Pons (tissue), 1 donor: ENCODE data around the gene ZNF775.
A peak's percentile ranks its signal among the peaks of the same experiment; 100 is the strongest.

Experiments
- DNase-seq: peaks from one replicate; pipeline ENCODE4 v3.0.0-alpha.2; 2016; ENCODE audit warnings: low spot score

Gene ZNF775

DNA sequence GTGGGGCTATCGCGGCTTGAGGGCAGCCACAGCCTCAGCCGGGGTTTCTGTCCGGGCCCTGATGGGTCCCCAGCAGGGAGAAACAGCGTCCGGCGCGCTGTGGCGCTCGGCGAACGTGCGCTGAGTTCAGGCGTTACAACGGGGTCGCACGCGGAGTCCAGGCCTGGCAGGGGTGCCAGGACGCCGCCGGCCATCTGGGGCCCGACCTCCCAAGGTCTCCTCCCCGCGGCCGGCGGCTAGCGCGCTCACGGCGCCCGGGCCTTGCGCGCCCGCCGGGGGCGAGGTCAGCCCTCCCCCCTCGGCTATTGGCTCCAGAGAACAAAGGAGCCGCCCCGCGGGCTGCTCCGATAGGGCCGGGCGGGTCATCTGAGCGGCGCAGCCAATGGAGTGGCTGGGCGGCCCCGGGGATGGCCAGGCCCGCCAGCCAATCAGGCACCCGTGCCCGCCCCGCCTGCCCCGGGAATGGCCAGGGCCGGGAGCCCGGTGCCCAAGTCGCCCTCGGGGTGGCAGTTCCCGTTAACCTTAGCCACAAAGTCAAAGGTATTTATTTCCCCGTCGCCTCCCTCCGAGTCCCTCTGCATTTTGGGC lies at the start of gene ZNF775:
TSS of gene ZNF775 (plus strand) at position 478 of the 588 bp plus-strand sequence. CDS start 9,141 bp downstream, outside the sequence.
- DNase-seq: peak; percentile 97

DNA sequence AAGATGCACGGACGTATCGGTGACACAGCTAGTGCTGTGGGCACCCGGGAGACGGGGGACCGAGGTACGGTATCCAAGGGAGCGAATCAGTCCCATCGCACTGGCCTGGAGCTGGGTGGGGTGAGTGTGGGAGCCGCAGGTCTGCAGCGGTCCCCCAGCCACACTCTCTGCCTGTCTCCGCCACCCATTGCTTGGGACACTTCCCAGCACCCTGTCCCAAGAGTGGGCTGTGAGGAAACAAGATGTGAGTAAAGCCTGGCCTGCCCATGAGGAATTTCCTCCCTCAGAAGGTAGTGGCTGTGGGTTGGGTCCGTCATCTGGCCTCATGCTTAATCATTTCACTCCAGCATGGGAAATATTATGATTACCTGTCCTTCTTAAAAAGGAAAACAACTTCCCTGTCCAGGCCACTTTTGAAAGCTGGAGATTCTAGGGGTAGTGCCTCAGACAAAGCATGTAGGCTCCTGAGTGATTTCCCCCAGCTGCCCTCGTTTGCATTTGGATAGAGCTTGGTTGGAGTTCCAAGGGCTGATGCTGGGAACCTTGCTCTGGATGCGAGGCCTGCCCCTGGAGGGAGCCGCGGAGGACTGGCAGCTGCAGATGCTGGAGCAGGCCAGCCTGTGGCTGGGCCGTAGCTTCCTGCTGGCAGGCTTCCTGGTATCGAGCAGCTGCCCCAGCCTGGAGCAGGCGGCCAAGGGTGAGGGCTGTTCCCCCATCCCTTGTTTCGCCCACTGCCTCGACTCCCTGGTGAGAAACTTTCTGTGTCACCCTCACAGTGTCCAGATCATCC lies 49.6 kb upstream of the ZNF775 start:
- peak; percentile 17 for DNase-seq

- no peak for DNase-seq
Observed at GRCh38 chr7:150330211-150330885, 48.8 kb upstream of the ZNF775 start.

DNA sequence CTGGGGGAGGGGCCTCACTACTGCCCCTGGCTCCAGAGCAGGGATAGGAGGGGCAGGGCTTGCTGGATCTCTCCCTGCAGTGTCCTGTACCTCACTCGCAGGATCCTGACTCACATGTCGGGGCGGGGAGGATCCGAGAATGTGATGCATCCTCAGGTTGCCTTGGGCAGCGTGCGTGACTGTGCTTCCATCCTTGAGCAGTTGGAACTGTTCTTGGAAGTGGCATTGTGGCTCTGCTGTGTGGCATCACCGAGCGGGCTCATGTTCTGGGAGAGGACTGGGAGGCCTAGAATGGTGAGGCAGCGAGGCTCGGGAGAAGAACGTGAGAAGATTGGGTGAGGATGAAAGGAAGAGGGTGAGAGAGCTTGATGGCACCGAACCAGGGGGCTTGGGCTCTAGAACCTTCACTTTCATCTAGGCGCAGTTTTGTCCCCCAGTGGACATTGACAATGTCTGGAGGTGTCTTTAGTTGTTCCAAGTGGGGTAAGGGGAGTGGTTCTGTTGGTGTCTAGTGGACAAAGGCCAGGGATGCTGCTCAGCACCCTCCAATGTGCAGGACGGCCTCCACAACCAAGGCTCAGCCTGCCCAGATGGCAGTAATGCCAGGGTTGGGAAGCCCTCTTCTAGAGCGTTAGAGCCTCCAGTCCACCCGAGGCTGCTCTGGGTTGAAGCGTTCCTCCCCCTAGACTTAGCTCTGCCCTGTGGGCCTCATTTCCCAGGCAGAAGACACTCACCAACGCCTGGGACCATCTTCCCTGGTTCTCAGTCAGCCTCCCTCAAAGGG lies 46.1 kb upstream of the ZNF775 start:
- no peak for DNase-seq

GRCh38 chr7:150333659-150334058 lies 45.5 kb upstream of the ZNF775 start:
- no peak for DNase-seq

DNA sequence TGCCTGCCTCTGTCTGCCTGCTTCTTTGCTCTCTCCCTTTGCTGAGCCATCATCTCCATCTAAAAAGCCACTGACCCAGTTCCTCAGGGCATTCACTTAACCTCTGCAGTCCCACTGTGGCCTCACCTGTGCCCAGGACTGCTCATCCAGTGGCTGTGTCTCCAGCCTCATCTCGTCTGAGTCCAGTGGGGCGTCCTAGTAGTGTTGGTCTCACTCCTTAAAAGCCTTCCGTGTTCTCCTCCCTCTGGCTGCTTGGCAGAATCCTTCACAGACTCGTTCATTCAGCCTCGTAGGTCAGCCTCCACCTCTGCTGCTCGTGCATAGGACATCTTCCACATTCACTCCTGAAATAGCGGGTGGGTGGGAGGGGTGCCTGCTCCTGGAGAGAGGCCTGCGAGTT lies 45.0 kb upstream of the ZNF775 start:
- DNase-seq: no peak

- DNase-seq: no peak
Observed at GRCh38 chr7:150335108-150335773, 43.9 kb upstream of the ZNF775 start.

DNA sequence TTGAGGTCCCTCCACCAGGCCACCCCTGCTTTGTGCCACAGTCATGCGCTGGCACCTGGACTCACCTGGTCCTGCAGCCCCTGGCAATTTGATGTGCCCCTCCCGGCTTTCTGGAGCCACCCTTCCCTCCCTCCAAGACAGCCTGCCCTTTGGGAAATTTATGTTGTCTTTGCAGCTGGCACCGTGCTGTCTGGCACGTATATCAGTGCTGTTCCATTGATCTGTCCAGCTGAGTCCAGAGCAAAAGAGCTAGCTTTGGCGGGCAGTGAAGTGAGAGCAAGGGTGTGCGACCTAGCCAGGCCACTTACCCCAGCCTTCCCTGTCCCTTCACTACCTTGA lies 43.4 kb upstream of the ZNF775 start:
- DNase-seq: no peak

GRCh38 chr7:150336746-150337145 lies 42.4 kb upstream of the ZNF775 start:
- DNase-seq: no peak

GRCh38 chr7:150337179-150337578 lies 42.0 kb upstream of the ZNF775 start:
- no peak for DNase-seq

- DNase-seq: no peak
Observed at GRCh38 chr7:150337659-150338081, 41.5 kb upstream of the ZNF775 start.

- no peak for DNase-seq
Observed at GRCh38 chr7:150338166-150338829, 40.8 kb upstream of the ZNF775 start.

- DNase-seq: no peak
Observed at GRCh38 chr7:150339409-150339809, 39.7 kb upstream of the ZNF775 start.

- no peak for DNase-seq
Observed at GRCh38 chr7:150340024-150340749, 38.9 kb upstream of the ZNF775 start.

DNA sequence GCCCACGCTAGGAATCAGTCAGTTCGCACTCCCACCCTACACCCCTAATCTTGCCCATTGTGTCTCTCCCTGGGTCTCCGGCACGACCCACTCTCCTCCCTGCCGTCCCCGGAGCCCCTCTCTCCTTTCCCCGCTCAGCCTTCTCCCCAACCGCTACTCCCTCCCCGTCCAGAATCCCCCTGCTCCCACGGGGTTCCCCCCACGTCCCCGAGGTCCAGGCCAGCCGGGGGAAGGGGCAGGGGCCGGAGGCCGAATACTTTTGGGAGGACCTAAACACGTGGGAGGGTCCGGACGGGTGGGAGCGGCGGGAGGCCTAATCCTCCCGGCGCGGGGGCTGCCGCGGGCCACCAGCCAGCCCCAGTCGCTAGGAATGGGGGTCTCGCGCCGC lies 38.3 kb upstream of the ZNF775 start:
- DNase-seq: no peak

- DNase-seq: no peak
Observed at GRCh38 chr7:150341263-150342120, 37.6 kb upstream of the ZNF775 start, which contains the start of gene RARRES2. RARRES2 (minus strand) TSS chr7:150341629; CDS start chr7:150340609, 1,020 bp downstream.

GRCh38 chr7:150342121-150342408 lies 37.1 kb upstream of the ZNF775 start:
- DNase-seq: no peak

DNA sequence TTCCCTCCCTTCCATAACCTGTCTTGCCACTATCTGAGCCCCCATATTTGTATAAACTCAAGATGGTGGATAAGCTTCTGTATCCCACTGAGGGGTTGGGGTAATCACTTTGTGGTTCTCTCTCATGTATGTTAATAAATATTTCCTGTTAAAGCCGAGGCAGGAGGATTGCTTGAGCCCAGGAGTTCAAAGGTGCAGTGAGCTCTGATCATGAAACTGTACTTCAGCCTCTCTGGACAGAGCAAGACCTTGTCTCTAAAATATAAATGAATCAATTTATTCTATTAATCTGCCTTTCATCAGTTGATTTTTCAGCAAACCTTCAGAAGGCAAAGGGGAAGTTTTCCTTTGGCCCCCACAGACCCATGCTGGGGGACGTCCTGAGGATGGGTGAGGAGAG lies 35.9 kb upstream of the ZNF775 start:
- no peak for DNase-seq

- no peak for DNase-seq
Observed at GRCh38 chr7:150344299-150344698, 34.8 kb upstream of the ZNF775 start.

GRCh38 chr7:150345012-150345411 lies 34.1 kb upstream of the ZNF775 start:
- no peak for DNase-seq
